ENCODE measurements around the gene CLMP. TPM values are rescaled to one million over a fixed set of nuclear protein-coding genes. Genes with fewer than 3 reads are reported as not detected.

The CLMP gene
- total and polyA plus RNA-seq, 2 experiments from 2014 or later, result 7.1 to 18.4 TPM

GRCh38 chr11:123178186-123178585 is 16.9 kb downstream of the CLMP start (continued):
- TF ChIP-seq ZNF462 (CRISPR knock-in tag; IDR thresholded peaks at IDR 0.05), result no peak
- TF ChIP-seq ZNF114 (CRISPR knock-in tag; IDR thresholded peaks at IDR 0.05), result no peak
- no peak for TF ChIP-seq CTCF (conservative IDR thresholded peaks at IDR 0.05; ENCODE audit: low read depth in 2 of 2)
- TF ChIP-seq NANOG (IDR thresholded peaks at IDR 0.05; ENCODE audit: borderline replicate concordance), result no peak
- TF ChIP-seq STAT1 (IDR thresholded peaks at IDR 0.05; ENCODE audit: unreplicated experiment), result no peak

GRCh38 chr11:123176785-123177184 is 18.3 kb downstream of the CLMP start:
- DNase-seq (ENCODE audit: low spot score) (no peak), ATAC-seq (no peak)
- H3K4me3 ChIP-seq, result no peak overlapping the region
- Mint-ChIP-seq H3K36me3 (ENCODE audit: low read depth) (peaks cover 19% of the 10 kb centered on the region), H3K27ac (no peak overlapping the region), H3K9me3 (peaks cover 6% of the 10 kb centered on the region; the same call in 1 of the 3 replicates), H3K4me3 (no peak overlapping the region), H3K4me1 (peaks cover 46% of the 10 kb centered on the region), H3K27me3 (ENCODE audit: insufficient read depth, low read depth, poor library complexity) (peaks cover 1% of the 10 kb centered on the region)
- no peaks in the 10 kb centered on the region for H3K36me3 ChIP-seq (ENCODE audit: insufficient read depth)
- peaks cover 5% of the 10 kb centered on the region for H3K79me2 ChIP-seq (replicated peaks; ENCODE audit: insufficient read depth)
- no peaks in the 10 kb centered on the region for H4K20me1 ChIP-seq (replicated peaks; ENCODE audit: insufficient read depth)
- no peak overlapping the region for H2AFZ ChIP-seq
- no peaks in the 10 kb centered on the region for H3K27me3 ChIP-seq (ENCODE audit: insufficient read depth)
- TF ChIP-seq EZH2phosphoT487 (IDR thresholded peaks at IDR 0.05; ENCODE audit: unreplicated experiment) (no peak), ETS1 (IDR thresholded peaks at IDR 0.05) (no peak), CREB1 (CRISPR knock-in tag; IDR thresholded peaks at IDR 0.05; ENCODE audit: low read depth) (no peak)
- H3K27ac ChIP-seq (ENCODE audit: low read depth), result no peak overlapping the region
- H3K9me2 ChIP-seq (ENCODE audit: insufficient read depth), result no peaks in the 10 kb centered on the region
- H3K4me1 ChIP-seq (ENCODE audit: insufficient read depth), result peaks cover 49% of the 10 kb centered on the region
- H3K4me2 ChIP-seq, result no peak overlapping the region
- H3F3A ChIP-seq (replicated peaks; ENCODE audit: low read depth), result peaks cover 8% of the 10 kb centered on the region; the same call in 1 of the 2 replicates
